OCI-LY7 (cell line): ENCODE data around the gene TTC14. TPM values are rescaled to one million over a fixed set of nuclear protein-coding genes. Genes with fewer than 3 reads are reported as not detected.
"Not testable (repeated sequence)": the region's sequence is repeated elsewhere in the genome, so short reads cannot be mapped to it uniquely, and the experiment has no call there.

Experiments
- BruUV-seq: library from RNA; stranded (reverse); fragments of 400-500 nt; replicated peaks from 2 replicates; lab custom pipeline; 2021; lab: Mats Ljungman, UMichigan
- CTCF ChIA-PET: fragments of 300-600 bp; sonication (Branson Sonifier 250); formaldehyde crosslinking; loops from one replicate; lab custom pipeline; 2022; ENCODE audit warnings: antibody characterized with exemption; ENCODE audit not compliant: unreplicated experiment; lab: Charles Lee
- POLR2A ChIA-PET: fragments of 300-600 bp; sonication (Branson Sonifier 250); formaldehyde crosslinking; loops from one replicate; lab custom pipeline; 2022; ENCODE audit warnings: antibody characterized with exemption; lab: Charles Lee
- DNase-seq: peaks from one replicate; pipeline ENCODE4 v3.0.0-alpha.2; 2015; ENCODE audit warnings: low spot score
- H2AFZ ChIP-seq: fragments of 200-600 bp; sonication (generic), shearing (Covaris generic); 2 replicates; pipeline ENCODE4 v1.6.1; 2014; ENCODE audit warnings: mild to moderate bottlenecking, antibody characterized with exemption, low read length, moderate library complexity
- H3K27ac ChIP-seq: fragments of 200-600 bp; sonication (generic); 2 replicates; pipeline ENCODE4 v1.5.1; 2014; ENCODE audit warnings: mixed run types, low read depth, mild to moderate bottlenecking, moderate library complexity, low read length, inconsistent platforms; ENCODE audit not compliant: poor library complexity, severe bottlenecking
- H3K36me3 ChIP-seq: fragments of 200-600 bp; sonication (generic); 2 replicates; pipeline ENCODE4 v1.6.1; 2014; ENCODE audit warnings: mild to moderate bottlenecking, antibody characterized with exemption, low read length, moderate library complexity, mixed read lengths; ENCODE audit not compliant: insufficient read depth
- H3K4me1 ChIP-seq: fragments of 200-600 bp; sonication (generic); 2 replicates; pipeline ENCODE4 v1.5.1; 2014; ENCODE audit warnings: mild to moderate bottlenecking, low read length; ENCODE audit not compliant: insufficient read depth, poor library complexity, severe bottlenecking
- H3K4me2 ChIP-seq: fragments of 200-600 bp; sonication (generic); 2 replicates; pipeline ENCODE4 v1.6.1; 2014; ENCODE audit warnings: mild to moderate bottlenecking, low read length
- H3K4me3 ChIP-seq: fragments of 200-600 bp; sonication (generic); 2 replicates; pipeline ENCODE4 v1.5.1; 2014; ENCODE audit warnings: mild to moderate bottlenecking, low read depth, low read length; ENCODE audit not compliant: poor library complexity, severe bottlenecking
- H3K79me2 ChIP-seq: fragments of 200-600 bp; sonication (generic); 2 replicates; pipeline ENCODE4 v1.6.1; 2016; ENCODE audit warnings: low read depth, mild to moderate bottlenecking, low read length, moderate library complexity, mixed read lengths; ENCODE audit not compliant: insufficient read depth
- H3K9me2 ChIP-seq: fragments of 200-600 bp; sonication (generic); 2 replicates; pipeline ENCODE4 v1.6.1; 2016; ENCODE audit warnings: mild to moderate bottlenecking, low read length, mixed read lengths; ENCODE audit not compliant: insufficient read depth
- H3K9me3 ChIP-seq: fragments of 200-600 bp; sonication (generic); 2 replicates; pipeline ENCODE4 v1.6.1; 2014; ENCODE audit warnings: mild to moderate bottlenecking, mixed run types, low read length, mixed read lengths
- H4K20me1 ChIP-seq: fragments of 200-600 bp; sonication (generic); 2 replicates; pipeline ENCODE4 v1.6.1; 2014; ENCODE audit warnings: mild to moderate bottlenecking, antibody characterized with exemption, low read length, moderate library complexity, mixed read lengths; ENCODE audit not compliant: insufficient read depth
- EZH2phosphoT487 ChIP-seq: fragments of 200-600 bp; sonication (generic); IDR thresholded peaks from 2 replicates; pipeline ENCODE4 v1.6.1; 2018; ENCODE audit warnings: low read depth, borderline replicate concordance, mild to moderate bottlenecking, mixed run types, antibody characterized with exemption, low read length, moderate library complexity, mixed read lengths
- intact Hi-C: fragments of 100-400 bp; cut with micrococcal nuclease; formaldehyde crosslinking; loops from one replicate; pipeline ENCODE4 v1.10.0; 2022; ENCODE audit not compliant: unreplicated experiment
- total RNA-seq, 2 experiments: library from RNA; depleted of rRNA in 1 of 2; stranded (reverse); fragments of >200 nt in 1 of 2; shearing (Covaris generic) in 1 of 2; gene quantifications; 2 replicates each; pipeline ENCODE4 v1.2.3, GENCODE V29; 2014 to 2022
- TF ChIP-seq, protein P1 (sequence below): fragments of 200-600 bp; sonication (generic); conservative IDR thresholded peaks from 2 replicates; pipeline ENCODE4 v1.5.1; 2014; ENCODE audit warnings: mild to moderate bottlenecking, antibody characterized with exemption, low read length, moderate library complexity, mixed read lengths

TTC14 gene
- total RNA-seq, 2 experiments from 2014 or later = 52.4 to 72.9 TPM

DNA sequence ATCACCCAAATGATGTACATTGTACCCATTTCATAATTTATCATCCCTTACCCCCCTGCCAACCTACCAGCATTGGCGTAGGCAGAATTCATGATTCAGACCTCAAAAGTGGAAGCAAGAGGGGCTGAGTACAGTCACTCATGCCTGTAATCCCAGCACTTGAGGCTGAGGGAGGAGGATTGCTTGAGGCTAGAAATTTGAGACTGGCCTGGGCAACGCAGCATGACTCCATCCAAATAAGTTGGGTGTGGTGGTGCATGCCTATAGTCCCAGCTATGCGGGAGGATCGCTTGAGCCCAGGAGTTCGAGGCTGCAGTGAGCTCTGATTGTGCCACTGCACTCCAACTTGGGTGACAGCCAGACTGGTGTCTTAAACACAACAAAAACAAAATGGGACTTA, 10.4 kb downstream of the TTC14 start:
- Histone ChIP-seq H2AFZ (no peak overlapping the region), H3K4me1 (no peaks in the 10 kb centered on the region), H3K9me2 (no peaks in the 10 kb centered on the region), H3K36me3 (peaks cover 74% of the 10 kb centered on the region), H3K4me3 (no peak overlapping the region), H3K79me2 (no peaks in the 10 kb centered on the region), H3K27ac (no peak overlapping the region), H3K9me3 (no peaks in the 10 kb centered on the region), H4K20me1 (no peaks in the 10 kb centered on the region; the same call in 1 of the 2 replicates), H3K4me2 (no peak overlapping the region)
- BruUV-seq = no TSS peak
- intact Hi-C loops = no loop called here
- ChIA-PET POLR2A (interaction anchor here (1.2 to 2.1 kb wide), 2 partner anchors 9 to 11 kb away, joined by 3 to 10 read pairs; partner anchors contain the start of gene TTC14), CTCF (no interaction called here)
- TF ChIP-seq EZH2phosphoT487 = no peak
- TF ChIP-seq, protein P1, sequence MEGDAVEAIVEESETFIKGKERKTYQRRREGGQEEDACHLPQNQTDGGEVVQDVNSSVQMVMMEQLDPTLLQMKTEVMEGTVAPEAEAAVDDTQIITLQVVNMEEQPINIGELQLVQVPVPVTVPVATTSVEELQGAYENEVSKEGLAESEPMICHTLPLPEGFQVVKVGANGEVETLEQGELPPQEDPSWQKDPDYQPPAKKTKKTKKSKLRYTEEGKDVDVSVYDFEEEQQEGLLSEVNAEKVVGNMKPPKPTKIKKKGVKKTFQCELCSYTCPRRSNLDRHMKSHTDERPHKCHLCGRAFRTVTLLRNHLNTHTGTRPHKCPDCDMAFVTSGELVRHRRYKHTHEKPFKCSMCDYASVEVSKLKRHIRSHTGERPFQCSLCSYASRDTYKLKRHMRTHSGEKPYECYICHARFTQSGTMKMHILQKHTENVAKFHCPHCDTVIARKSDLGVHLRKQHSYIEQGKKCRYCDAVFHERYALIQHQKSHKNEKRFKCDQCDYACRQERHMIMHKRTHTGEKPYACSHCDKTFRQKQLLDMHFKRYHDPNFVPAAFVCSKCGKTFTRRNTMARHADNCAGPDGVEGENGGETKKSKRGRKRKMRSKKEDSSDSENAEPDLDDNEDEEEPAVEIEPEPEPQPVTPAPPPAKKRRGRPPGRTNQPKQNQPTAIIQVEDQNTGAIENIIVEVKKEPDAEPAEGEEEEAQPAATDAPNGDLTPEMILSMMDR = no peak
- no peak for DNase-seq

DNA sequence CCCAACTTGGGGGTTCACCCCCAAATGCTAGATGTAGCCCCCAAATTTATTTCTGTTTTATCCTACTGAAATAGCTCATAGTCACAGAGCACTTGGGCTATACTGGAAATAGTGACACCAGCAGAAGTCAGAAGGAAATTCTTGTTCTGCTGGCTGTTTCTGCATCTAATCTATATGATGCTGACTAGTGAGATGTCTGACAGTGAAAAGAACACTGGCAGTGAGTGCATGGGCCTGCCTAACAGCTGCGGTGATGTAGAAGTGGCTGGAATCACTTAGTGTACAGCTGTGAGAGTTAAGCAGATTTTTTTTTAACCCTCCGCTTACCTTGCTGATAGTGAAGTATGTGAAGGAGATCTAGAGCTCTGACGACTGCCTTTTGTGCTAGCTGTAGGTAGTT, 14.0 kb downstream of the TTC14 start:
- intact Hi-C loops = no loop called here
- Histone ChIP-seq H4K20me1 (no peaks in the 10 kb centered on the region), H3K4me2 (no peak overlapping the region), H3K79me2 (no peaks in the 10 kb centered on the region), H3K27ac (no peak overlapping the region), H3K9me2 (no peaks in the 10 kb centered on the region), H3K9me3 (no peaks in the 10 kb centered on the region), H3K4me3 (no peak overlapping the region), H3K36me3 (peaks cover 50% of the 10 kb centered on the region), H2AFZ (no peak overlapping the region), H3K4me1 (no peaks in the 10 kb centered on the region)
- no TSS peak for BruUV-seq
- POLR2A ChIA-PET = interaction anchor here (0.5 to 2.1 kb wide), 7 partner anchors 10 to 881 kb away, joined by 3 to 5 read pairs (median 4); partner anchors contain the start of gene TTC14
- no peak for TF ChIP-seq EZH2phosphoT487
- TF ChIP-seq, protein P1 = no peak
- DNase-seq = no peak
- CTCF ChIA-PET = no interaction called here

DNA sequence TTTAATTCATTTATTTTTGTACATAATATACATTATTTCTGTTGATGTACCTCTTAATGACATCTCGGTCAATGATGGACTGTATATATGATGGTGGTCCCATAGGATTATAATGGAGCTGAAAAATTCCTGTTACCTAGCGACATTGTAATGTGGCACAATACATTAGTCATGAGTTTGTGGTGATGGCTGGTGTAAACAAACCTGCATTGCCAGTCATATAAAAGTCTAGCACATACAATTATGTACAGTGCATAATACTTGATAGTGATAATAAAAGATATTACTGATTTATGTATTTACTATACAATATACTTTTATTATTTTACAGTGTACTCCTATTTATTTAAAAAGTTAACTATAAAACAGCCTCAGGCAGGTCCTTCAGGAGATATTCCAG, 15.1 kb downstream of the TTC14 start:
- Histone ChIP-seq H2AFZ (no peak overlapping the region), H3K27ac (no peak overlapping the region), H3K79me2 (no peaks in the 10 kb centered on the region), H3K4me1 (no peaks in the 10 kb centered on the region), H3K36me3 (peaks cover 39% of the 10 kb centered on the region), H4K20me1 (no peaks in the 10 kb centered on the region), H3K4me2 (no peak overlapping the region), H3K9me3 (no peaks in the 10 kb centered on the region), H3K9me2 (no peaks in the 10 kb centered on the region), H3K4me3 (no peak overlapping the region)
- intact Hi-C loops = no loop called here
- DNase-seq = no peak
- ChIA-PET POLR2A (interaction anchor here (0.7 to 1.5 kb wide), 3 partner anchors 9 to 606 kb away, joined by 3 to 8 read pairs (median 6); no protein-coding TSS in a partner anchor), CTCF (no interaction called here)
- no TSS peak for BruUV-seq
- TF ChIP-seq EZH2phosphoT487 = no peak
- TF ChIP-seq, protein P1 = no peak

DNA sequence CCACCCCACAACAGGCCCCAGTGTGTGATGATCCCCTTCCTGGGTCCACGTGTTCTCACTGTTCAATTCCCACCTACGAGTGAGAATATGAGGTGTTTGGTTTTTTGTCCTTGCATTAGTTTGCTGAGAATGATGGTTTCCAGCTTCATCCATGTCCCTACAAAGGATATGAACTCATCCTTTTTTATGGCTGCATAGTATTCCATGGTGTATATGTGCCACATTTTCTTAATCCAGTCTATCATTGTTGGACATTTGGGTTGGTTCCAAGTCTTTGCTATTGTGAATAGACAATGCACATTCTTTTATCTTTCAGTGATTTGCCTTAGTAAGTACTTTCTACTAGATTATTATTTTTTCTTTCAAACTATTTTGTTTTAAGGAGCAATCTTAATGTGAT, 16.6 kb downstream of the TTC14 start:
- H3K27ac ChIP-seq, H3K4me2 ChIP-seq, POLR2A ChIA-PET, CTCF ChIA-PET, H2AFZ ChIP-seq, H3K9me3 ChIP-seq, H3K79me2 ChIP-seq, intact Hi-C loops, DNase-seq, BruUV-seq, H3K4me1 ChIP-seq, H3K9me2 ChIP-seq, H4K20me1 ChIP-seq, H3K4me3 ChIP-seq: not testable (repeated sequence)
- H3K36me3 ChIP-seq = peaks cover 29% of the 10 kb centered on the region
